OCI-LY3 (cell line): Measurements from ENCODE around the gene PDGFA.

Source experiments
- EZH2phosphoT487 ChIP-seq: fragments of 200-600 bp; shearing (Covaris generic); IDR thresholded peaks from 2 replicates; pipeline ENCODE4 v1.6.1; 2018; ENCODE audit warnings: antibody characterized with exemption, mixed run types, low read depth
- TF ChIP-seq, protein P1 (sequence below): fragments of 200-600, 300-600 bp; sonication (generic); IDR thresholded peaks from 2 replicates; pipeline ENCODE4 v1.5.1; 2014; ENCODE audit warnings: antibody characterized with exemption, low read length, low read depth

DNA sequence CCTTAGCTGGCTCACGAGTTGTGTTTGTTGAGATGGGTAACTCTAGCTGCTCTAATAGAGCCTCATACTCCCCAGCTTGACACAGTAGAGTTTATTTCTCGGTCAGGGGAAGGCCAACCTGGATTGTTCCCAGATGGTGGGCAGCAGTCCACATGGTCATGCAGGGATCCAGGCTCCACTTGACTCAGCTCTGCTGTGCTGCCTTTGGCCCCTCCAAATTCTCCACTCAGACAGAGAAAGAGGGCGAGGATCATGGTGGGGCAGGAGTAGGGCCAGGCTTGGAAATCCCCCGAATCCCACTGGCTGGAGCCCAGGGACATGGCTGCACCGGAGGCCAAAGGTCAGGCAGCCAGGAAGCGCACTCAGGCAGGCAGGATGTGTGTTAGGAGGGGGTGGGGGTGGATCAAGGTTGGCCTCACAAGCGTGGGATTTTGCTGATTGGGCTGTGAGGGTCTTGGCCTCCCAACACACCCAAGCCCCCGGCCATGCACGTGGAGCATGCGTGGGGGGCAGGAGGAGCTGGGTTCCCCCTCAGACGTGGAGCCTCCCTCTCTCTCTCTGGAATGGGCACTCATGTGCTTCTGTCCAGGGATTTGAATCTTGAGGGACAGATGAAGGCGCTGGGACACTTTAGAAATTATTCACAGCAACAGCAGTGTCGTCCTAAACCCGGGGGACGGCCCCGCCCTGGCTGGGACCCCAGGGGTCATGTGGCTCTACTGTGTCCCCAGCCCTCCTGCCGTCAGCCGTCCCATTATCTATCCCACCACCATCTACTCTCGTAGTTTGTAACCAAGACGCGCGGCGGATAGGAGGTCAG, 44.8 kb downstream of the PDGFA start:
- TF ChIP-seq, protein P1, sequence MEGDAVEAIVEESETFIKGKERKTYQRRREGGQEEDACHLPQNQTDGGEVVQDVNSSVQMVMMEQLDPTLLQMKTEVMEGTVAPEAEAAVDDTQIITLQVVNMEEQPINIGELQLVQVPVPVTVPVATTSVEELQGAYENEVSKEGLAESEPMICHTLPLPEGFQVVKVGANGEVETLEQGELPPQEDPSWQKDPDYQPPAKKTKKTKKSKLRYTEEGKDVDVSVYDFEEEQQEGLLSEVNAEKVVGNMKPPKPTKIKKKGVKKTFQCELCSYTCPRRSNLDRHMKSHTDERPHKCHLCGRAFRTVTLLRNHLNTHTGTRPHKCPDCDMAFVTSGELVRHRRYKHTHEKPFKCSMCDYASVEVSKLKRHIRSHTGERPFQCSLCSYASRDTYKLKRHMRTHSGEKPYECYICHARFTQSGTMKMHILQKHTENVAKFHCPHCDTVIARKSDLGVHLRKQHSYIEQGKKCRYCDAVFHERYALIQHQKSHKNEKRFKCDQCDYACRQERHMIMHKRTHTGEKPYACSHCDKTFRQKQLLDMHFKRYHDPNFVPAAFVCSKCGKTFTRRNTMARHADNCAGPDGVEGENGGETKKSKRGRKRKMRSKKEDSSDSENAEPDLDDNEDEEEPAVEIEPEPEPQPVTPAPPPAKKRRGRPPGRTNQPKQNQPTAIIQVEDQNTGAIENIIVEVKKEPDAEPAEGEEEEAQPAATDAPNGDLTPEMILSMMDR = no peak
- no peak for TF ChIP-seq EZH2phosphoT487
